K562 (cell line): ENCODE data around the gene AMZ1. TPM values are rescaled to one million over a fixed set of nuclear protein-coding genes. Genes with fewer than 3 reads are reported as not detected.

Experiments used
- ATAC-seq: fragments of 200-7000 bp; cut with Tn5 transposase; 3 replicates; pipeline ENCODE4 v1.9.1; 2020; ENCODE audit warnings: moderate library complexity
- BruUV-seq: library from RNA; stranded (reverse); fragments of 400-500 nt; replicated peaks from 2 replicates; lab custom pipeline; 2021; lab: Mats Ljungman, UMichigan
- CTCF ChIA-PET: fragments of 300-600 bp; formaldehyde crosslinking; extraction: SDS; loops from one replicate; lab custom pipeline; 2021; ENCODE audit warnings: low intra/inter-chr PET ratio; lab: Yijun Ruan, JAX
- POLR2A ChIA-PET: fragments of 300-600, 350-650 bp; sonication (Branson Sonifier 250); formaldehyde crosslinking; extraction: SDS; loops from one replicate; lab custom pipeline; 2021; ENCODE audit warnings: antibody characterized with exemption, inconsistent platforms; lab: Yijun Ruan, JAX
- DNase-seq, 4 experiments: peaks; one replicate each; pipeline versions ENCODE4 v3.0.0 to v3.0.0-alpha.2; 2011 to 2018; ENCODE audit warnings: low spot score in 3 of 4, mixed read lengths in 3 of 4; ENCODE audit errors: extremely low read depth in 1 of 4
- FAIRE-seq: peaks from 2 replicates; lab custom pipeline; 2011; peaks lifted over from hg19 to GRCh38; lab: Jason Lieb, UNC
- H2AFZ ChIP-seq: 2 replicates; pipeline ENCODE4 v1.6.0; 2011; ENCODE audit warnings: low read depth, low read length, control low read depth, inconsistent platforms
- H3K27ac ChIP-seq: fragments of 200-600 bp; 3 replicates; pipeline ENCODE4 v1.8.0; 2011; ENCODE audit warnings: low read depth, mild to moderate bottlenecking, control low read depth, inconsistent platforms, low read length, moderate library complexity, mixed read lengths; ENCODE audit errors: extremely low read depth
- H3K27me3 ChIP-seq, 2 experiments: fragments of 300-600 bp in 1 of 2; 2 replicates in 1 of 2; 3 replicates in 1 of 2; pipeline versions ENCODE4 v1.6.0 to v1.8.0; 2011; ENCODE audit warnings: inconsistent platforms in 2 of 2, low read length in 2 of 2, mild to moderate bottlenecking in 1 of 2, mixed read lengths in 1 of 2, moderate library complexity in 1 of 2; ENCODE audit not compliant: control insufficient read depth in 2 of 2, insufficient read depth in 2 of 2
- H3K36me3 ChIP-seq: fragments of 300-600 bp; 3 replicates; pipeline ENCODE4 v1.8.0; 2011; ENCODE audit warnings: mild to moderate bottlenecking, low read length, inconsistent platforms; ENCODE audit not compliant: control insufficient read depth, insufficient read depth
- H3K4me1 ChIP-seq, 2 experiments: fragments of 200-600 bp in 1 of 2; replicated peaks in 1 of 2; 2 replicates in 1 of 2; 3 replicates in 1 of 2; pipeline versions ENCODE4 v1.5.1 to v1.8.0; 2011; ENCODE audit warnings: inconsistent platforms in 2 of 2, low read length in 2 of 2, mild to moderate bottlenecking in 1 of 2, mixed read lengths in 1 of 2, moderate library complexity in 1 of 2; ENCODE audit not compliant: control insufficient read depth in 2 of 2, insufficient read depth in 2 of 2
- H3K4me2 ChIP-seq: 2 replicates; pipeline ENCODE4 v1.6.1; 2011; ENCODE audit warnings: low read length, control low read depth, inconsistent platforms, mixed read lengths; ENCODE audit not compliant: insufficient read depth
- H3K4me3 ChIP-seq: fragments of 200-600 bp; sonication (generic), shearing (Covaris generic); 2 replicates; pipeline ENCODE4 v1.5.1; 2016; ENCODE audit warnings: control low read depth, inconsistent platforms
- H3K79me2 ChIP-seq: fragments of 200-600 bp; 3 replicates; pipeline ENCODE4 v1.8.0; 2011; ENCODE audit warnings: low read length, inconsistent platforms; ENCODE audit not compliant: control insufficient read depth, insufficient read depth
- H3K9ac ChIP-seq, 2 experiments: 2 replicates each; pipeline versions ENCODE4 v1.6.0 to v1.6.1; 2011; ENCODE audit warnings: low read depth in 2 of 2, low read length in 2 of 2, control low read depth in 1 of 2, inconsistent platforms in 1 of 2, mild to moderate bottlenecking in 1 of 2, mixed read lengths in 1 of 2; ENCODE audit not compliant: insufficient read depth in 1 of 2
- H3K9me1 ChIP-seq: one replicate; pipeline ENCODE4 v1.6.0; 2011; ENCODE audit warnings: inconsistent platforms, mild to moderate bottlenecking, low read length, moderate library complexity; ENCODE audit not compliant: control insufficient read depth, insufficient read depth
- H3K9me3 ChIP-seq: replicated peaks from 2 replicates; pipeline ENCODE4 v1.5.1; 2011; ENCODE audit warnings: low read depth, low read length, inconsistent platforms; ENCODE audit not compliant: control insufficient read depth, insufficient read depth
- H4K20me1 ChIP-seq: replicated peaks from 2 replicates; pipeline ENCODE4 v1.6.1; 2011; ENCODE audit warnings: low read length, inconsistent platforms, mixed read lengths; ENCODE audit not compliant: control insufficient read depth, insufficient read depth
- CEBPB ChIP-seq: fragments of 450-650 bp; IDR thresholded peaks from 2 replicates; pipeline ENCODE4 v1.6.1; 2016; ENCODE audit warnings: missing genetic modification characterization, missing compliant biosample characterization
- GABPB1 ChIP-seq: sonication (generic); formaldehyde crosslinking; IDR thresholded peaks from 2 replicates; pipeline ENCODE4 v1.8.0; 2022; ENCODE audit warnings: mild to moderate bottlenecking, missing genetic modification reagents
- KDM2B ChIP-seq: fragments of 250-450 bp; sonication (Bioruptor Pico); IDR thresholded peaks from 2 replicates; pipeline ENCODE4 v1.8.0; 2021; ENCODE audit warnings: mild to moderate bottlenecking, moderate library complexity
- RAD51 ChIP-seq: fragments of 450-650 bp; IDR thresholded peaks from 2 replicates; pipeline ENCODE4 v1.7.1; 2016; ENCODE audit warnings: low read depth, mild to moderate bottlenecking, borderline replicate concordance
- RBFOX2 ChIP-seq: fragments of 200-400 bp; formaldehyde crosslinking; IDR thresholded peaks from 2 replicates; pipeline ENCODE4 v1.6.1; 2017; ENCODE audit warnings: low read depth, mild to moderate bottlenecking, low read length, moderate library complexity
- TBP ChIP-seq: optimal IDR thresholded peaks from 2 replicates; pipeline ENCODE3; 2011; ENCODE audit warnings: low read depth, low read length, improper control_type of control experiment
- WGBS: fragments of 100-300 bp; shearing (Covaris generic); methylation state at CpG from one replicate; pipeline ENCODE4 v1.1.6; 2016; ENCODE audit warnings: low coverage, mixed read lengths; ENCODE audit not compliant: insufficient coverage; ENCODE audit errors: missing lambda C conversion rate; 5-methylcytosine and 5-hydroxymethylcytosine counted together
- in situ Hi-C: fragments of 300-500 bp; cut with MboI; formaldehyde crosslinking; loops from 4 replicates; pipeline ENCODE4 v1.15.0; 2018; ENCODE audit warnings: inconsistent platforms, mixed read lengths
- intact Hi-C: fragments of 100-400 bp; cut with micrococcal nuclease; formaldehyde crosslinking; loops from 2 replicates; pipeline ENCODE4 v1.14.2; 2022
- polyA plus RNA-seq, 8 experiments: library from polyadenylated mRNA; depleted of rRNA in 4 of 8; stranded (reverse) in 5 of 8; unstranded in 3 of 8; fragments of >200 nt; fragmentation: Nextera tagmentation in 2 of 8; fragmentation: Illumina TruSeq in 1 of 8; extraction: Ambion mirVana in 2 of 8; extraction: Trizol in 1 of 8; gene quantifications; 2 replicates each; pipeline versions ENCODE4 v1.2.1 to v1.2.3, GENCODE V29; 2011 to 2014; ENCODE audit warnings: inconsistent platforms in 1 of 8, missing spikeins in 1 of 8
- total RNA-seq, 7 experiments: library from RNA; depleted of rRNA in 6 of 7; stranded (reverse); fragments of >200 nt in 6 of 7; fragmentation: Illumina TruSeq in 2 of 7; extraction: Trizol in 2 of 7; gene quantifications; 2 replicates each; pipeline versions ENCODE4 v1.2.1 to v1.2.3, GENCODE V29; 2011 to 2021; ENCODE audit warnings: low replicate concordance in 1 of 7
- TF ChIP-seq, protein P1 (sequence below): sonication (generic); formaldehyde crosslinking; IDR thresholded peaks from 2 replicates; pipeline ENCODE4 v1.9.0; 2022; ENCODE audit warnings: mild to moderate bottlenecking, missing genetic modification reagents
- TF ChIP-seq, protein P2 (sequence below): fragments of 450-650 bp; formaldehyde crosslinking; IDR thresholded peaks from 2 replicates; pipeline ENCODE4 v1.4.0; 2020; ENCODE audit warnings: mild to moderate bottlenecking, mixed read lengths
- TF ChIP-seq, protein P3 (sequence below): fragments of 250-450 bp; sonication (Bioruptor Pico); IDR thresholded peaks from 2 replicates; pipeline ENCODE4 v1.8.0; 2022; ENCODE audit warnings: inconsistent platforms, mild to moderate bottlenecking, moderate library complexity, borderline replicate concordance

AMZ1 gene
- total and polyA plus RNA-seq, 9 of the 15 experiments (the other 6 are each of a cell fraction or from before 2014, with no cell fraction given): not detected

DNA sequence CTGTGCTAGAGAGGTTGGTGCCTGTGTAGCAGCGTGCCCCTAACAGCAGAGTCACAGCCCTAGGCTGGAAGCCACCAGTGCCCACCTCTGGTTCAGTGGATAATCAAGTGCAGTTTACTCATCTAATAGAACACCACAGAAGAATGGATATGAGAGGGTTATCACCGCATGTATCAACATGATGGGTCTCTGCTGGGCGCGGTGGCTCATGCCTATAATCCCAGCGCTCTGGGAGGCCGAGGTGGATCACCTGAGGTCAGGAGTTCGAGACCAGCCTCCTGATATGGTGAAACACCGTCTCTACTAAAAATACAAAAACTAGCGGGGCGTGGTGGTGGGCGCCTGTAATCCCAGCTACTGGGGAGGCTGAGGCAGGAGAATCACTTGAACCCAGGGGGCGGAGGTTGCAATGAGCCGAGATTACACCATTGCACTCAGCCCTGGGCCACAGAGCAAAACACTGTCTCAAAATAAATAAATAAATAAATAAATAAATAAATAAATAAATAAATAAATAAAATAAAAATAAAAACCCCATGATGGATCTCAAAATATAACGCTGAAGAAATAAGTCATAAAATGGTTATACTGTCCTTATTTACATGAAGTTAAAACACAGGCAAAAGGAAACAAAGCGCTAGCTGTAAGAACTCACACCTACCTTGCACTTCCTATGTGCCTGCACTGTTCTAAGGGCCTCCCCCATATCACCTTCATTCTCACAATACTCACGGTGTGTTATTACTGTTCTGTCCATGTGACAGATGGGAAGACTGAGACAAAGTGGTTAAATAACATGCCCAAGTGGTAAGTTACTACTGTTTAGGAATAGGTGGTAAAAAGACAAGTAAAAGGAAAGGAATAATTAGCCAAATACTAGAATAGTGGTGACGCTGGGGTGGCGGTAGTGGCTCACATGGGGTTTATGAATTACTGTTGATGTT is 70.9 kb downstream of the AMZ1 start (continued):
- TF ChIP-seq, protein P1, sequence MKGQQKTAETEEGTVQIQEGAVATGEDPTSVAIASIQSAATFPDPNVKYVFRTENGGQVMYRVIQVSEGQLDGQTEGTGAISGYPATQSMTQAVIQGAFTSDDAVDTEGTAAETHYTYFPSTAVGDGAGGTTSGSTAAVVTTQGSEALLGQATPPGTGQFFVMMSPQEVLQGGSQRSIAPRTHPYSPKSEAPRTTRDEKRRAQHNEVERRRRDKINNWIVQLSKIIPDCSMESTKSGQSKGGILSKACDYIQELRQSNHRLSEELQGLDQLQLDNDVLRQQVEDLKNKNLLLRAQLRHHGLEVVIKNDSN (CRISPR knock-in tag): peak; percentile 4; the same call in 1 of the 2 replicates
- 0 out of 2 replicates have a peak, but pooled peaks have one; percentile 25 for TF ChIP-seq RBFOX2
- TF ChIP-seq GABPB1 (CRISPR knock-in tag): peak; percentile 12

DNA sequence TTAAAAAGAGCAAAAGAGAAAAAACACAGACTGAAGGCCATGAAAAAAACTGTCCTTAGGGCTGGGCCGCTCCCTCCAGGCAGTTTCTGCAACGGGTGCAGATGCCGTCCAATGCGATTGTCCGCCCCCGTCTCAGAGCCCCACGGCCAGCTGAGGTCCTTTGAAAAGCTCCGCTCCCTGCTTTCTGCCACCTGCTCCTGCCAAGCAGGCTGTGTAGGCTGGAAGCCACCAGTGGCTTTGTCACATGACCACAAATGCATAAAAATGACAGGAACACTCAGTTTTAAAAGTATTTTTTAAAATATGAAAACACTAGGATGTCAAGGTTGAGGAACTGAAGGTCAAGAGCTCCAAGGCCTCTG is 71.7 kb downstream of the AMZ1 start:
- intact Hi-C loops: loop anchor here (2.0 to 10.0 kb wide), 3 partner anchors 25 to 85 kb away; partner anchors contain the start of gene GNA12
- H3K9me3 ChIP-seq: no peaks in the 10 kb centered on the region
- H3K9ac ChIP-seq: peak overlapping the region in 1 of 2 experiments; percentile 79; a peak in 3 of 4 replicates
- peak; percentile 35; the same call in 1 of the 2 replicates for TF ChIP-seq RAD51
- TF ChIP-seq KDM2B (CRISPR knock-in tag): no peak
- TF ChIP-seq TBP: no peak
- TF ChIP-seq, protein P2, sequence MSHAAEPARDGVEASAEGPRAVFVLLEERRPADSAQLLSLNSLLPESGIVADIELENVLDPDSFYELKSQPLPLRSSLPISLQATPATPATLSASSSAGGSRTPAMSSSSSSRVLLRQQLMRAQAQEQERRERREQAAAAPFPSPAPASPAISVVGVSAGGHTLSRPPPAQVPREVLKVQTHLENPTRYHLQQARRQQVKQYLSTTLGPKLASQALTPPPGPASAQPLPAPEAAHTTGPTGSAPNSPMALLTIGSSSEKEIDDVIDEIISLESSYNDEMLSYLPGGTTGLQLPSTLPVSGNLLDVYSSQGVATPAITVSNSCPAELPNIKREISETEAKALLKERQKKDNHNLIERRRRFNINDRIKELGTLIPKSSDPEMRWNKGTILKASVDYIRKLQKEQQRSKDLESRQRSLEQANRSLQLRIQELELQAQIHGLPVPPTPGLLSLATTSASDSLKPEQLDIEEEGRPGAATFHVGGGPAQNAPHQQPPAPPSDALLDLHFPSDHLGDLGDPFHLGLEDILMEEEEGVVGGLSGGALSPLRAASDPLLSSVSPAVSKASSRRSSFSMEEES: peak; percentile 56
- TF ChIP-seq CEBPB: no peak
- TF ChIP-seq, protein P3, sequence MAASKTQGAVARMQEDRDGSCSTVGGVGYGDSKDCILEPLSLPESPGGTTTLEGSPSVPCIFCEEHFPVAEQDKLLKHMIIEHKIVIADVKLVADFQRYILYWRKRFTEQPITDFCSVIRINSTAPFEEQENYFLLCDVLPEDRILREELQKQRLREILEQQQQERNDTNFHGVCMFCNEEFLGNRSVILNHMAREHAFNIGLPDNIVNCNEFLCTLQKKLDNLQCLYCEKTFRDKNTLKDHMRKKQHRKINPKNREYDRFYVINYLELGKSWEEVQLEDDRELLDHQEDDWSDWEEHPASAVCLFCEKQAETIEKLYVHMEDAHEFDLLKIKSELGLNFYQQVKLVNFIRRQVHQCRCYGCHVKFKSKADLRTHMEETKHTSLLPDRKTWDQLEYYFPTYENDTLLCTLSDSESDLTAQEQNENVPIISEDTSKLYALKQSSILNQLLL: no peak
- no TSS peak for BruUV-seq
- 90% methylated on average over 7 of the region's 8 CpGs for WGBS
- H3K4me2 ChIP-seq: 0 out of 2 replicates have a peak overlapping the region, but pooled peaks have one; percentile 33
- no peak for DNase-seq
- ChIA-PET CTCF (no interaction called here), POLR2A (no interaction called here)
- no peak for FAIRE-seq
- ATAC-seq: no peak
- H3K79me2 ChIP-seq: peaks cover 19% of the 10 kb centered on the region; the same call in 2 of the 3 replicates
- H3K4me1 ChIP-seq: peaks cover 32 to 61% of the 10 kb centered on the region in 2 experiments
- no peak overlapping the region for H3K4me3 ChIP-seq
- H3K36me3 ChIP-seq: peaks cover 6% of the 10 kb centered on the region; the same call in 1 of the 3 replicates
- H2AFZ ChIP-seq: no peak overlapping the region
- in situ Hi-C loops: no loop called here
- H3K27ac ChIP-seq: peak overlapping the region; percentile 26; the same call in 2 of the 3 replicates
- 0 out of 2 replicates have a peak, but pooled peaks cover 3% of the 10 kb centered on the region for H4K20me1 ChIP-seq
- no peaks in the 10 kb centered on the region for H3K9me1 ChIP-seq
- no peaks in the 10 kb centered on the region for H3K27me3 ChIP-seq
